Activated CD8-positive, alpha-beta memory T cell treated with anti-CD3 and anti-CD28 coated beads for 48 hours (primary cell): Measurements from ENCODE around the gene DNAH8.

Experiments
- DNase-seq, 3 experiments: peaks; one replicate each; pipeline ENCODE4 v3.0.0-alpha.2; 2020; ENCODE audit warnings: low read depth in 2 of 3, low spot score in 2 of 3

The DNAH8 gene

DNA sequence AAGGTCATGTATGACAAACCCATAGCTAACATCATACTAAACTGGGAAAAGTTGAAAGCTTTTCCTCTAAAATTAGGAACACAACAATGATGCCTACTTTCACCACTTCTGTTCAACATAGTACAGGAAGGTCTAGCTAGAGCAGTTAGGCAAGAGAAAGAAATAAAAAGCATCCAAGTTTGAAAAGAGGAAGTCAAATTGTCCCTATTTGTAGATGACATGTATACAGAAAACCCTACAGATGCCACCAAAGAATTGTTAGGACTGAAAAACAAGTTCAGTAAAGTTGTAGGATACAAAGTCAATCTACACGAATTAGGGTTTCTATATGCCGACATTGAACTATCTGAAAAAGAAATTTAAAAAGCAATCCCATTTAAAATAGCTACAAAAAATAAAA, 244.0 kb downstream of the DNAH8 start:
- no peak for DNase-seq

GRCh38 chr6:38968702-38969149, 253.6 kb downstream of the DNAH8 start:
- no peak for DNase-seq

GRCh38 chr6:38973178-38974057, 258.3 kb downstream of the DNAH8 start:
- DNase-seq = no peak

DNA sequence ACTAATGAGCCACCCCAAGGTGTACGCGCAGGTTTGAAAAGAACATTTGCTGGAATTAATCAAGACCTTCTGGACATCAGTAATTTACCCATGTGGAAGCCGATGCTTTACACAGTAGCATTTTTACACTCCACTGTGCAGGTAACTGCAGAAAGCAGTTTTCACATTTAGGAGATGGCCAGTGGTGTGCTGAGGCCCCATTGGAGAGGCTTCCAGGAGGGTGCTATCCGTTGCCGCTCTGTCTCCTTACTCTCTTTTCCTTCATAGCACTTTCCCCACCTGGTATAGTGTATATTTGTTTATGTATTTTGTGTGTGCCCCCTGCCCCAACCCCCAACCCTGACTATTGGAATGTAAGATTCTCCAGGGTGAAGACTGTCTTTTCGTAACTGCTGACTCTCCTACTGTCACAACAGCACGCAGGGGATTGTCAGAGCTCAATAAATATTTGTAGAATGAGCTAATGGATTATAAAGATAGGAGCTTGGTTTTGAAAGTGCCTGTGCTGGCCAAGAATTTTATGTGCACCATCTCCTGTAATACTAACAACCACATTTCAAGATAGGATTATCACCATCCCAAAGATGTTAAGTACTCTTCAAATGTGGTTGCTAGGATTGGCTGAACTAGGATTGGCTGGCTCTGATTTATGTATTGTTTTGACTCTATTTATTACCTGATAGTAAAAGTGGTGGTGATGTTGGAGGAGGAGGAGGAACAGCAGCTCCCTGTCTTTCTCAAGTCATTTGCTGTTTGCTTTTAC, 259.5 kb downstream of the DNAH8 start:
- DNase-seq = no peak

- no peak for DNase-seq
Measured at GRCh38 chr6:38975621-38976049, 260.5 kb downstream of the DNAH8 start.

- DNase-seq = no peak
Measured at GRCh38 chr6:38976051-38976450, 260.9 kb downstream of the DNAH8 start.

GRCh38 chr6:38976801-38977500, 261.8 kb downstream of the DNAH8 start:
- DNase-seq = no peak

GRCh38 chr6:38978139-38978704, 263.1 kb downstream of the DNAH8 start:
- no peak for DNase-seq

GRCh38 chr6:38982470-38982869, 267.4 kb downstream of the DNAH8 start:
- no peak for DNase-seq

GRCh38 chr6:38984723-38985122, 269.6 kb downstream of the DNAH8 start:
- DNase-seq = no peak

- no peak for DNase-seq
Measured at GRCh38 chr6:38985839-38986238, 270.7 kb downstream of the DNAH8 start.

GRCh38 chr6:38987503-38987902, 272.4 kb downstream of the DNAH8 start:
- DNase-seq = no peak

DNA sequence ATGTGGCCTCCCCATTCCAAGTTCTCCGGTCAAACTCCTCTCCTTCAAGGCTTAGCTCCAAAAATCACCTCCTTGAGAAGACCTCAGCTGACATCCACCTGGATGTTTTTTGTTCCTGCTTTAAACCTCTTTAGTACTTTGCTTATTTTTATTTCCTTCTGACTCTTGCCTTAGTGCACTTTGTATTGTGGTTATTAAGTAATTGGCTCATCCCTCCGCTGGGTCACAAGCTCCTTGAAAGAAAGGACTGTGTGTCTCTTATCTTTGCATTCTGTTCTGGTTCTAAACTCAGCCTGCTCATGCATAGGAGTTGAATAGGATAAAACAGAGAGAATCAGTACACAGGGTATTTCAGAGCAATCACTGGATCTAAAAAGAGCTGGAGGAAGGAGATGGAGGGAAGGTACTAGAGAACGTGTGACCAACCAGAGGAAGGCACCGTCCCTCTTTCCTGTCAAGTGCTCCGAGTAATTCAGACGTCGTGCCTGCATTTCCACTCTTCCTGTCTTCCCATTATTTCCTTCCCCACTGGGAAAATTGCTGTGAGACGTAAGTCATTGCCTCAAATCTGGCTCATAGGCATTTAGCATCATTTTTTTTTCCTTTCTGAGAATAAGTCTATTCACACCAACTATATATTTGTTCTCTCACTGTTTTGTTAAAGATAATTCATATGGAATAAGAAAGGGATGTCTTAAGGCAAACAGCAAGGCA, 273.8 kb downstream of the DNAH8 start:
- DNase-seq = no peak

- no peak for DNase-seq
Measured at GRCh38 chr6:38990475-38990874, 275.4 kb downstream of the DNAH8 start.

DNA sequence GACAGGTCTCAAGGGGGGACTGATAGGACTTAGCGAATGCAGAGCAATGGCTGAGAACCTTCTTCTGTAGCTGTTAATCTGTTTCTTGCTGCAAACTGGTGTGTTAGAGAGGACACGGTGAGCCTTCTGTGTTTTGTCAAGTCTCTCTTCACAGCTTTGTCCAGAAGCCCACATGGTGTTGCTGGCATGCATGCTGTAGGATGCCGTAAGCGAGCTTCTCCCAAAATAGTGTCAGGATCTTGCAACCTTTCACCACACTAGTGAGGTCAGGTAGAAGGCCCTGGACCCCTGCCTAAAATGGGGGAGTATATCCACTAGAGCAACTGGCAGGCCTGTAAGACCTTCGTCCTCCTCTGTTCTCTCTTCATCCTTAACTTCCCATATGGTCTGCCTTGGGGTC, 281.6 kb downstream of the DNAH8 start:
- DNase-seq = no peak

DNA sequence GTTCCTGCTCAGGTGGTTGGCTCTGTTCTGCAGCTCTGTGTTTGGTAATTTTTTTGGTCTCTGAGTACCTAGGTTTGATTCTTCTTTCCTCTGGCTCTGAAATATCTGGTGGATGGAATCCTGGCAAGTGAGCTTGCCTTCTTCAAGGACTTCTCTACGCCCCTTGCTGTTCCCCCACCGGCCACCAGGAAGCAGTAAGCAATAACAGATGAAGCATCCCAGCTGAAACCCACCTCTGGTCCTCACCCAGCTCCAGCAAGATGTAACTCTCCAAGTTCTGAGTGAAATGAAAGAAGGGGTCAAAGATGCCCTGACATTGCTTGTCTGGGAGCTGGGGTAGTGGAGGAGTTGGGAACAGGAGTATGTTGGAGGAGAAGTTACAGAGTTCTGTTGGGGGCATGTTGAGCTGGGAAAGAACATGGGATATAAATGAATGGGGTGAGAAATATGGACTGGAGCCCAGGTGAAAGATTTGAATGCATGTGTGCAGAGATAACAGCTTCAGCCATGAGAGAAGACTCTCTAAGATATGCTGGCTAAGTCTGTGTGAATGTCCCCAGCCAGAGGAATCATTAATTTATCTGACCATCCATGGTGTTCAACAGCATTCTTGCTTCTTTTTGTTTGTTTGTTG, 282.1 kb downstream of the DNAH8 start:
- DNase-seq = no peak

GRCh38 chr6:39003072-39003471, 288.0 kb downstream of the DNAH8 start:
- DNase-seq = no peak

DNA sequence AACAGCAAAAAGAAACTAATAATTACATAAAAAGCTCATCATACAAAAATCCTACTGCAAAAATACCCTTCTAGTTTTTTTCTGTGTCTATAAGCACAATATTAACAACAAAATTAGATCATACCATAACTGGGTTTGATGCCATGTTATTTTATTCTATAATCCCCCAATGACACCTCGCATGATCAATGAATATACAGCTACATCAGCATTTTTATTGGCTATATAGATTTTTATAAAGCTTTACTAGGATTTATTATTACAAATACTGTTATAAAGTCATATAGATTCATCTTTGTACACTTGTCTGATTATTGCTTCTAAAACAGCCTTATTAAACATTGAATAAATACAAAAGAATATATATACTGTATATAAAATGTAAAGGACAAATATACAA, 288.4 kb downstream of the DNAH8 start:
- no peak for DNase-seq

GRCh38 chr6:39004801-39005200, 289.7 kb downstream of the DNAH8 start:
- no peak for DNase-seq

DNA sequence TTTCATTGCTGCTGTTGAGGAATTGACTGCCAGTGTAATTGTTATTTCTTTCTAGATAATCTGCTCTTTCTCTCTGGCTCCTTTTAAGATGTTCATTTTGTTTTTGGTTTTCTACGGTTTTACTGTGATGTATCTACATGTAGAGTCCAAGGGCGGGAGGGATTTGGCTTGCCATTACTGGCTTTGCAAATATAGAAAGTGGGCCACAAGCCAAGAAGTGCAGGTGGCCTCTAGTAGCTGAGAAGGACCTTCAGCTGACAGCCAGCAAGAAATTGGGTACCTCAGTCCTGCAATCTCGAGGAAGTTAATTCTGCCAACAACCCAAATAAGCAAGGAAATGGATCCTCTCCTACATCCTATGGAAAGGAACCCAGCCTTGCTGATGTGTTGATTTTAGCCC, 290.7 kb downstream of the DNAH8 start:
- no peak for DNase-seq
